ENCODE measurements around the gene ITGB2. TPM values are rescaled to one million over a fixed set of nuclear protein-coding genes. Genes with fewer than 3 reads are reported as not detected.
A peak's percentile ranks its signal among the peaks of the same experiment; 100 is the strongest.

ITGB2 gene
- total RNA-seq, 1 donor from 2014 or later = 0.91 TPM

GRCh38 chr21:44903689-44904088 lies 17.0 kb downstream of the ITGB2 start:
- peaks cover 9% of the 10 kb centered on the region for H3K27me3 Mint-ChIP-seq (ENCODE audit: unreplicated experiment)
- H3K27ac Mint-ChIP-seq (ENCODE audit: unreplicated experiment) = no peak overlapping the region
- TF ChIP-seq CTCF (IDR thresholded peaks at IDR 0.05; ENCODE audit: partially characterized antibody, unreplicated experiment) = no peak
- no peaks in the 10 kb centered on the region for H3K36me3 Mint-ChIP-seq (ENCODE audit: unreplicated experiment)
- H3K4me3 Mint-ChIP-seq (ENCODE audit: unreplicated experiment) = no peak overlapping the region
- peaks cover 1% of the 10 kb centered on the region for H3K9me3 Mint-ChIP-seq (ENCODE audit: unreplicated experiment)
- H3K4me1 Mint-ChIP-seq (ENCODE audit: low read depth, unreplicated experiment) = peaks cover 6% of the 10 kb centered on the region
- DNase-seq = no peak

- H3K9me3 Mint-ChIP-seq (ENCODE audit: unreplicated experiment) = peaks cover 6% of the 10 kb centered on the region
- no peak overlapping the region for H3K27ac Mint-ChIP-seq (ENCODE audit: unreplicated experiment)
- no peaks in the 10 kb centered on the region for H3K36me3 Mint-ChIP-seq (ENCODE audit: unreplicated experiment)
- peak overlapping the region; percentile 13 for H3K4me3 Mint-ChIP-seq (ENCODE audit: unreplicated experiment)
- peaks cover 7% of the 10 kb centered on the region for H3K4me1 Mint-ChIP-seq (ENCODE audit: low read depth, unreplicated experiment)
- DNase-seq = no peak
- no peak for TF ChIP-seq CTCF (IDR thresholded peaks at IDR 0.05; ENCODE audit: partially characterized antibody, unreplicated experiment)
- H3K27me3 Mint-ChIP-seq (ENCODE audit: unreplicated experiment) = peaks cover 11% of the 10 kb centered on the region
These were observed 17.5 kb downstream of the ITGB2 start for GRCh38 chr21:44903050-44903685.

GRCh38 chr21:44902268-44903049 lies 18.2 kb downstream of the ITGB2 start:
- TF ChIP-seq CTCF (IDR thresholded peaks at IDR 0.05; ENCODE audit: partially characterized antibody, unreplicated experiment) = no peak
- no peak overlapping the region for H3K27ac Mint-ChIP-seq (ENCODE audit: unreplicated experiment)
- peaks cover 7% of the 10 kb centered on the region for H3K4me1 Mint-ChIP-seq (ENCODE audit: low read depth, unreplicated experiment)
- H3K36me3 Mint-ChIP-seq (ENCODE audit: unreplicated experiment) = no peaks in the 10 kb centered on the region
- peak overlapping the region; percentile 13 for H3K4me3 Mint-ChIP-seq (ENCODE audit: unreplicated experiment)
- peaks cover 12% of the 10 kb centered on the region for H3K27me3 Mint-ChIP-seq (ENCODE audit: unreplicated experiment)
- no peak for DNase-seq
- peaks cover 5% of the 10 kb centered on the region for H3K9me3 Mint-ChIP-seq (ENCODE audit: unreplicated experiment)

GRCh38 chr21:44901391-44902074 lies 19.2 kb downstream of the ITGB2 start:
- Mint-ChIP-seq H3K4me3 (ENCODE audit: unreplicated experiment) (no peak overlapping the region), H3K27me3 (ENCODE audit: unreplicated experiment) (peaks cover 12% of the 10 kb centered on the region), H3K36me3 (ENCODE audit: unreplicated experiment) (no peaks in the 10 kb centered on the region), H3K9me3 (ENCODE audit: unreplicated experiment) (peaks cover 5% of the 10 kb centered on the region), H3K4me1 (ENCODE audit: low read depth, unreplicated experiment) (peaks cover 7% of the 10 kb centered on the region), H3K27ac (ENCODE audit: unreplicated experiment) (no peak overlapping the region)
- no peak for DNase-seq
- no peak for TF ChIP-seq CTCF (IDR thresholded peaks at IDR 0.05; ENCODE audit: partially characterized antibody, unreplicated experiment)

Measured in glutamatergic neuron (in vitro differentiated cells).